Loucy (cell line): Measurements from ENCODE around the gene LECT2.

Source experiments
- H2AFZ ChIP-seq: fragments of 200-600 bp; sonication (generic); 2 replicates; pipeline ENCODE4 v1.6.0; 2016; ENCODE audit warnings: antibody characterized with exemption, mild to moderate bottlenecking, low read length, moderate library complexity
- H3F3A ChIP-seq: fragments of 200-600 bp; 2 replicates; pipeline ENCODE4 v1.6.0; 2016; ENCODE audit warnings: antibody characterized with exemption, low read depth, mild to moderate bottlenecking
- H3K27me3 ChIP-seq: fragments of 200-600 bp; sonication (generic); 2 replicates; pipeline ENCODE4 v1.6.1; 2014; ENCODE audit warnings: low read length, mild to moderate bottlenecking; ENCODE audit not compliant: insufficient read depth, poor library complexity, severe bottlenecking
- H3K36me3 ChIP-seq: fragments of 200-600 bp; sonication (generic); 2 replicates; pipeline ENCODE4 v1.6.1; 2016; ENCODE audit warnings: low read length; ENCODE audit not compliant: insufficient read depth
- H3K4me1 ChIP-seq: fragments of 200-600 bp; sonication (generic); 2 replicates; pipeline ENCODE4 v1.5.1; 2014; ENCODE audit warnings: low read length, mild to moderate bottlenecking; ENCODE audit not compliant: insufficient read depth, poor library complexity, severe bottlenecking
- H3K4me2 ChIP-seq: fragments of 200-600 bp; sonication (generic); 2 replicates; pipeline ENCODE4 v1.6.0; 2014; ENCODE audit warnings: antibody characterized with exemption, low read length, low read depth, mild to moderate bottlenecking; ENCODE audit not compliant: poor library complexity, severe bottlenecking
- H3K4me3 ChIP-seq: fragments of 200-600 bp; sonication (generic); 2 replicates; pipeline ENCODE4 v1.5.1; 2014; ENCODE audit warnings: low read length, mild to moderate bottlenecking, mixed read lengths; ENCODE audit not compliant: poor library complexity, severe bottlenecking
- H3K79me2 ChIP-seq: fragments of 200-600 bp; sonication (generic); 2 replicates; pipeline ENCODE4 v1.6.1; 2014; ENCODE audit warnings: low read length; ENCODE audit not compliant: insufficient read depth
- H3K9ac ChIP-seq: fragments of 200-600 bp; sonication (generic); 2 replicates; pipeline ENCODE4 v1.6.0; 2014; ENCODE audit warnings: mild to moderate bottlenecking, low read depth, low read length, moderate library complexity; ENCODE audit not compliant: poor library complexity, severe bottlenecking
- H3K9me2 ChIP-seq: fragments of 200-600 bp; sonication (generic); replicated peaks from 2 replicates; pipeline ENCODE4 v1.6.1; 2016; ENCODE audit warnings: low read depth, low read length, mixed read lengths
- H3K9me3 ChIP-seq: fragments of 200-600 bp; sonication (generic); 2 replicates; pipeline ENCODE4 v1.6.1; 2014; ENCODE audit warnings: mild to moderate bottlenecking, antibody characterized with exemption, low read length, low read depth; ENCODE audit not compliant: insufficient read depth
- H4K20me1 ChIP-seq: fragments of 200-600 bp; sonication (generic); 2 replicates; pipeline ENCODE4 v1.6.0; 2014; ENCODE audit warnings: antibody characterized with exemption, low read length, mild to moderate bottlenecking; ENCODE audit not compliant: insufficient read depth, poor library complexity, severe bottlenecking
- EZH2phosphoT487 ChIP-seq: fragments of 200-600 bp; IDR thresholded peaks from 2 replicates; pipeline ENCODE4 v1.6.1; 2018; ENCODE audit warnings: antibody characterized with exemption, mild to moderate bottlenecking, moderate library complexity, borderline replicate concordance
- TF ChIP-seq, protein P1 (sequence below): fragments of 200-600 bp; sonication (generic); conservative IDR thresholded peaks from 2 replicates; pipeline ENCODE4 v1.5.1; 2014; ENCODE audit warnings: mild to moderate bottlenecking, antibody characterized with exemption, low read length

Gene LECT2

DNA sequence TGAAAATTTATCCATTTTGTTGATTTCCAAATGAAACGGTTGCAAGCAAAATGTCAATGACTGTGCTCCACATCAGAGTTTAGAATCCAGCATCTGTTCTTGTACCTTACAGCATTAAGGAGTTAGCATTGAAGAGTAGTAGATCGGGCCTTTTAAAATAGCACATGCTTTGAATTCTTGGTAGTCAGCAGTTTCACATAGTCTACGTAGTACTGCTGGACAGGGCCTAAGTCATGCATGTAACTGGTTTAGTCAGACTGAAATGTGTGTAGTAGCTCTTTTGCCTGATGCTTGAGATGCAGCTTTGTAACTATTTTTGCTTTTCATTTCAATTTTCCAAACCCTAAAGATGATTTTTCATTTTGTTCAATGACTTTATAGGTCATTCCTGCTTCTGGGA lies 19.8 kb downstream of the LECT2 start:
- Histone ChIP-seq H3K36me3 (no peaks in the 10 kb centered on the region), H3K79me2 (no peaks in the 10 kb centered on the region), H4K20me1 (no peaks in the 10 kb centered on the region), H3K4me2 (no peak overlapping the region), H3K27me3 (no peaks in the 10 kb centered on the region), H3K4me1 (no peaks in the 10 kb centered on the region), H3K4me3 (no peak overlapping the region), H2AFZ (no peak overlapping the region), H3K9me3 (no peaks in the 10 kb centered on the region), H3K9ac (no peak overlapping the region), H3F3A (no peaks in the 10 kb centered on the region), H3K9me2 (no peaks in the 10 kb centered on the region)
- TF ChIP-seq EZH2phosphoT487, result no peak
- TF ChIP-seq, protein P1, sequence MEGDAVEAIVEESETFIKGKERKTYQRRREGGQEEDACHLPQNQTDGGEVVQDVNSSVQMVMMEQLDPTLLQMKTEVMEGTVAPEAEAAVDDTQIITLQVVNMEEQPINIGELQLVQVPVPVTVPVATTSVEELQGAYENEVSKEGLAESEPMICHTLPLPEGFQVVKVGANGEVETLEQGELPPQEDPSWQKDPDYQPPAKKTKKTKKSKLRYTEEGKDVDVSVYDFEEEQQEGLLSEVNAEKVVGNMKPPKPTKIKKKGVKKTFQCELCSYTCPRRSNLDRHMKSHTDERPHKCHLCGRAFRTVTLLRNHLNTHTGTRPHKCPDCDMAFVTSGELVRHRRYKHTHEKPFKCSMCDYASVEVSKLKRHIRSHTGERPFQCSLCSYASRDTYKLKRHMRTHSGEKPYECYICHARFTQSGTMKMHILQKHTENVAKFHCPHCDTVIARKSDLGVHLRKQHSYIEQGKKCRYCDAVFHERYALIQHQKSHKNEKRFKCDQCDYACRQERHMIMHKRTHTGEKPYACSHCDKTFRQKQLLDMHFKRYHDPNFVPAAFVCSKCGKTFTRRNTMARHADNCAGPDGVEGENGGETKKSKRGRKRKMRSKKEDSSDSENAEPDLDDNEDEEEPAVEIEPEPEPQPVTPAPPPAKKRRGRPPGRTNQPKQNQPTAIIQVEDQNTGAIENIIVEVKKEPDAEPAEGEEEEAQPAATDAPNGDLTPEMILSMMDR, result no peak

DNA sequence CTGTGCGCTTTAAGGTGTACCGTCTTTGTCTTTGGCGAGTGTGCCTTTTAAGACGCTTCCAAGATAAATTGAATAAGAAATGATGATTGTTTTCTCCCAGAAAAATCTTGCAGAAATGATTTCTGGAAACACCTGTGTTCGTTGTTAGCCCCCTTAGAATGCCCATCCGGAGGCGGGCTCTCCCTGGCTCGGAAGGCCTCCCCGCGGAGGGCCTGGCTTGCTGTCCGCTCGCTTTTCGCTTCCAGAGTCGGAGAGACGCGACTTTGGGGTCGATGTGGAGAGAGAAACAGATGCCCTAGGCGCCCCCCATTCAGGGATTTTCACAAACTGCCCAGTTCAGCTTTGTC lies 23.9 kb downstream of the LECT2 start:
- TF ChIP-seq EZH2phosphoT487, result no peak
- TF ChIP-seq, protein P1, result no peak
- no peaks in the 10 kb centered on the region for H4K20me1 ChIP-seq
- no peaks in the 10 kb centered on the region for H3K79me2 ChIP-seq
- no peaks in the 10 kb centered on the region for H3K4me1 ChIP-seq
- H2AFZ ChIP-seq, result no peak overlapping the region
- no peak overlapping the region for H3K4me2 ChIP-seq
- H3K9ac ChIP-seq, result no peak overlapping the region
- H3F3A ChIP-seq, result no peaks in the 10 kb centered on the region
- no peaks in the 10 kb centered on the region for H3K36me3 ChIP-seq
- peaks cover 11% of the 10 kb centered on the region for H3K27me3 ChIP-seq
- no peak overlapping the region for H3K4me3 ChIP-seq
- H3K9me3 ChIP-seq, result no peaks in the 10 kb centered on the region
- H3K9me2 ChIP-seq, result no peaks in the 10 kb centered on the region

DNA sequence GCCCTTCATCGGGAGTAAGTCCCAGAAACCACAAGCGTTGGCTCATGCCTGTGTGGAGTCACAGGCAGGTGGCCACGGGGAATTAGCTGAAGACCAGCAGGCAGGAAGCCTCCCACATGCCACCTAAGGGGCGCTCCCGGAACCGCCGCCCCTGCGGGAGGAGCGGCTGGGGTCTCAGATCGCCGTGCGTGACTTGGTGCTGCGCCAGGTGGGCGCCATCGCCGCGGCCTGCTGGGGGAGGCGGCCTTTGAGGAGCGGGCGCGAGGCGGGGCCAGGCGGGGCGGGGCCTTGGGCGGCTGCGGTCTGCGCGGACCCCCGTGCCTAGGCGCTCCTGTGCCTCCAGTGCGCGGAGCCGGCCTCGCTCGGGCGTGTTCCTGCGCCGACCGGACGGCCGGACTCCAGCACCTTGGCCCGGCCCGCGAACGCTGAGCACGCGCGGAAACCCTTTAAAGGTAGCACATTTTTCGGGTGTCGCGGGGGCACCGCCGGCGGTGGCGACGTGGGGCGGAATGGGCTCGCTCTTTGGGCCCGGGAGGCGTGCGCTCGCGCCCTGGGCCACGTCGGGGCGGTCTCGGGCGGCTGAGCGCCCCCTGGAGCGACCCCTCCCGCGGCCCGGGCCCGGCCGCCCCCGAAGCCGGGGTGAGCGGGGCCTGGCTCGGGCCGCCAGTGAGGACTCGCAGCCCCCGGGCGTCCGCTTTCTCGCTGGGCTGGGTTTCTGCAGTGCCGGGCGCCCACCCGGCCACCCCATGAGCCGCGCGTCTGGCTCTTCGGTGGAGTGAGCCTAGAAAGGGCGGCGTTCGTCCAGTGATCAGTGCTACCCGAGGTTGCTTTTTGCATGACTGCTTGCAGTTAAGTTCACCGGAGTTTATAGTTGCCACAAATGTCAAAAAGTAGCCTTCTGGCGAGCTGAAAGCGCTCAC lies 24.5 kb downstream of the LECT2 start:
- H3K9ac ChIP-seq, result no peak overlapping the region
- no peak overlapping the region for H3K4me3 ChIP-seq
- peaks cover 13% of the 10 kb centered on the region for H3K27me3 ChIP-seq

More for the DNA sequence above, 24.5 kb downstream of the LECT2 start:
- H3K36me3 ChIP-seq, result no peaks in the 10 kb centered on the region
- no peak overlapping the region for H2AFZ ChIP-seq
- H3K9me3 ChIP-seq, result no peaks in the 10 kb centered on the region
- H4K20me1 ChIP-seq, result no peaks in the 10 kb centered on the region
- H3F3A ChIP-seq, result no peaks in the 10 kb centered on the region
- no peaks in the 10 kb centered on the region for H3K79me2 ChIP-seq
- no peaks in the 10 kb centered on the region for H3K4me1 ChIP-seq
- TF ChIP-seq, protein P1, result no peak
- TF ChIP-seq EZH2phosphoT487, result no peak
- H3K4me2 ChIP-seq, result no peak overlapping the region
- H3K9me2 ChIP-seq, result no peaks in the 10 kb centered on the region
